GM21390 (cell line): ENCODE results near the gene ZGPAT.
A peak's percentile ranks its signal among the peaks of the same experiment; 100 is the strongest.

ENCODE experiments used
- ATAC-seq: cut with Tn5 transposase; IDR thresholded peaks from one replicate; pipeline ENCODE4 v1.9.1; 2021; ENCODE audit not compliant: unreplicated experiment

Gene ZGPAT

GRCh38 chr20:63732118-63733095 is 24.6 kb downstream of the ZGPAT start:
- ATAC-seq: no peak

GRCh38 chr20:63733117-63733516 is 25.3 kb downstream of the ZGPAT start:
- no peak for ATAC-seq

- ATAC-seq: no peak
These were observed 25.8 kb downstream of the ZGPAT start for GRCh38 chr20:63733579-63734081.

- ATAC-seq: no peak
These were observed 26.5 kb downstream of the ZGPAT start for GRCh38 chr20:63734111-63734945.

- no peak for ATAC-seq
These were observed 27.4 kb downstream of the ZGPAT start for GRCh38 chr20:63734946-63735858.

GRCh38 chr20:63735859-63736718 is 28.2 kb downstream of the ZGPAT start, which contains the start of gene LIME1:
Gene LIME1, plus strand, starts transcription at chr20:63736664. Its CDS starts 886 bp downstream, at chr20:63737550.
- no peak for ATAC-seq

- ATAC-seq: no peak
These were observed 29.3 kb downstream of the ZGPAT start for GRCh38 chr20:63736893-63737694.

- ATAC-seq: no peak
These were observed 29.8 kb downstream of the ZGPAT start for GRCh38 chr20:63737695-63737944.

GRCh38 chr20:63737945-63738686 is 30.3 kb downstream of the ZGPAT start:
- no peak for ATAC-seq

GRCh38 chr20:63738687-63739129 is 30.9 kb downstream of the ZGPAT start:
- ATAC-seq: no peak

- ATAC-seq: peak; percentile 47
These were observed 31.6 kb downstream of the ZGPAT start, which contains the start of gene SLC2A4RG for GRCh38 chr20:63739130-63740069. Gene SLC2A4RG, plus strand, starts transcription at chr20:63739776. Its CDS starts 137 bp downstream, at chr20:63739913.

- ATAC-seq: no peak
These were observed 32.3 kb downstream of the ZGPAT start for GRCh38 chr20:63740070-63740626.

- ATAC-seq: no peak
These were observed 33.0 kb downstream of the ZGPAT start for GRCh38 chr20:63740627-63741353.

- ATAC-seq: no peak
These were observed 33.5 kb downstream of the ZGPAT start for GRCh38 chr20:63741354-63741675.

- no peak for ATAC-seq
These were observed 34.0 kb downstream of the ZGPAT start for GRCh38 chr20:63741676-63742380.
